NCI-H2227 (cell line): Measurements from ENCODE around the gene NDST4.

Source experiments
- DNase-seq: peaks from one replicate; lab custom pipeline; 2025; ENCODE audit not compliant: unreplicated experiment; lab: John Stamatoyannopoulos, UW

Gene NDST4

GRCh38 chr4:115113506-115114106, at the start of gene NDST4:
Gene NDST4, minus strand, starts transcription at chr4:115113620. Its CDS starts 36,584 bp downstream, at chr4:115077036.
- peak; percentile 70 for DNase-seq

GRCh38 chr4:115159141-115159540, 45.7 kb upstream of the NDST4 start:
- DNase-seq, result no peak

GRCh38 chr4:115158296-115158695, 44.9 kb upstream of the NDST4 start:
- no peak for DNase-seq

DNA sequence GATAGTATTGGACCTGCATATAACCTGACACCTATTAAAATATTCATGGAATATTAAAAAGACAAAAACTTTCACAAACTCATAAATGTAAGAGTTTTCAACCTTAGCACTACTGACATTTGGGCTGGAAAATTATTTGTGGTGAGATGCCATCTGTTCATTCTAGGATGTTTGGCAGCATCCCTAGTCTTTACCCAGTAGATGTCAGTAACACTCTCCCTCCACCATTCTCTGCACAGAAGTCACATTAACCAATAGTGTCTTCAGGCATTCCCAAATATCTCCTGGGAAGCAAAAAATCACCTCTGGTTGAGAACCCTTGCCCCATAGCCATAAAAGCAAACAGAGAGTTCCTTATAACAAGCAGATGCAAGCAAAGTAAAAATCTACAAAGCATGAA, 41.4 kb upstream of the NDST4 start:
- DNase-seq, result no peak

DNA sequence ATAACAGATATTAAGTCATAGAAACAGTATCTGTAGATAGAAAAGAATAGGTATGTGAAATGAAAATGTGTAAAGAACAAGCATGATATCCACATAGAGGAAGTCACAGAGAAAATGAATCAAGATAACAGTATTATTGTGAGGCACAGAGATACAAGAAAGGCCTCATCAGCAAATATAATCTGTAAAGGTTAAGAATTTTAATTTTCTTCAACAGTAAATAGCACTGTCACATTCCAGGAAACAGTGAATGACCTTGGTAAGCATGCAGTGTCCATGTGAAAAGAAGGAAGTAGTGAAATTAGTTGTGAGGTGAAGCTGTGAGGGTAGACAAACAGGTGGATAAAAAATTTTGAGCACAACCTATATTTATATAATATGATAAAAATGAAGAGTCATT, 39.5 kb upstream of the NDST4 start:
- no peak for DNase-seq

- no peak for DNase-seq
Observed at GRCh38 chr4:115152081-115152480, 38.7 kb upstream of the NDST4 start.

GRCh38 chr4:115149106-115149505, 35.7 kb upstream of the NDST4 start:
- no peak for DNase-seq

DNA sequence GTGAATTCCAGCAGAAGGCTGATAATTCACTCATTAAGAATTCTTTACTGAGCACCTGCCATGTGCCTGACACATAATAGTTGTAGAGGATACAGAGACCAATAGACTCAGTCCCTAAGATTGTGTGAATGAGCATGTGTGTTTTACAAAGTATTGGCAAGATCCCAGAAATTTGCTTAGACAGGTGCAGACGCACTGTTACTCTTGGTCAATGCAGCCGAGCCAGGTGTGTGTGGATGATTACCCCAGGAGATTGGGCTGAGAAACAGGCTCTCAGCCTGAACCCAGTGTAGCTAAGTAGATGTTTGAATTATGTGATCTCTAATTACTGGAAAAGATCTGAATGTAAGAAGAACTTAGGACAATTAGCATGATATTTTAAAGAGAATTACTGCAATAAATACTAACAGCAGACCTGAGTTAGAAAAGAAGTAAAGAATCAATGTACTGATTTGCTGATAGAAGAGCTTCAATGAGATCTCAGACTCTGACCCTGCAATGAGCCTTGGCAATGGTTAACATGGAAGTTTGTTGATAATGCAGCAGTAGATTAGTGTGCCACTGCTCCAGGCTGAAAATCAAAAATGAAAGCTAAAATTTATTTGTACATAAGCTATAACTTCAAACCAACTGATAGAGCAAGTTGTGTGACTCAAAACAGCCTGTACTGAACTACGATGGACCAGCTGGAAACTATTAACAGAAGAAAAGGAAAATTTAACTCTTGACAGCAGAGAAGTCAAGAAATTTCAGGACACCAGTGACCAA, 32.2 kb upstream of the NDST4 start:
- no peak for DNase-seq

GRCh38 chr4:115128037-115128436, 14.6 kb upstream of the NDST4 start:
- no peak for DNase-seq

- no peak for DNase-seq
Observed at GRCh38 chr4:115126491-115126890, 13.1 kb upstream of the NDST4 start.

DNA sequence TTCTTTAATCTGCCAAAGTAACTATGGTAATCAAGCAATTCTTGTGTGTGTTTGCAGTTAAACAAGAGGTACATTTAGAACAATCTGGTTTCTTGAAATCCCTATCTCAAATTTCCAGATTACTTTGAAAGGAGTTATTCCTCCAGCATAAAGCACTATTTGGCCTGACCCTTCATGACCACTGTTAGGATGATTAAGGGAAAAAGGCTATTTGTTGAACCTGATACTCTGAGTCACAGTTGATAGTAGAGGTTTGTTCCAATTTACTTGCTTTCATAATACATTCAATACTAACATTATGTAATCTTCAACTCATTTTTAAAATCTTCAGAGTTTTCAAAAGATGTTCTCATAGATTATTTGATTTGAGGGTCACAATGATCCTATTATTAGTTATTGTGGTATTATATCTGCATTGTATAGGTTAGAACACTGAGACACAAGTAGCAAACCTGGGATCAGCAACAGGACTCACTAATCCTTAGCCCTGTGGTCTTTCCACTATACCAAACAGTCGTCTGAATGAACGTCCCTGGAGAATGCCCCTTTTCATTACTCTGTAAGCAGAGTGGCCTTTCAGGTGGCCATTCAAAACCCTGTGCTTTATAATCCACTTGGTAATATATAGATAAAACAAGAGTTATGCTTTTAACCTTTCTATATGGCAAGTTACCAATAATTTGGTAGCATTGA, 8.1 kb upstream of the NDST4 start:
- DNase-seq, result no peak

DNA sequence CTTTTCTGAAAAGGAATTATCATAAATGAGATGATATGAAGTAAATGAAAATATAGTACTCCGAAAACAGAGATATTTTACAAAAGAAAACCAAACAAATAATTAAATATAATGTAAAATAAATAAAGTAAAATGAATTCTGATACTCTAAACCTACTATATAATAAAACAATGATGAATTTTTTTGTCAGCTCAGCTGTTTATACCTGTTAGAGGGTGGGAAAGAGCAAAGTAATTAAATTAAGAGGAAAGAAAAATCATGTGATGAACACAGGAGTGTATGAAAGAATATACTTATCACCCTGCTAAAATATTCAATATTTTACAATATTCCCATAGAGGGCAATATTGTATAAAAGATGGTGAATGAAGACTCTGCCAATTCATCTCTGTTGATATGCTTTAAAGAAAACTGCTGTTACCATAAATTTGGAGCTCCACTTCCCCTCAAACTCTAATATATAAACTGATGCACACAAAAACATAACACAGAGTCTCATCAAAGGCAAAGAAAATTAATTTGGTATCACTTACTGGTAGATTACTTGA, 6.5 kb upstream of the NDST4 start:
- no peak for DNase-seq

DNA sequence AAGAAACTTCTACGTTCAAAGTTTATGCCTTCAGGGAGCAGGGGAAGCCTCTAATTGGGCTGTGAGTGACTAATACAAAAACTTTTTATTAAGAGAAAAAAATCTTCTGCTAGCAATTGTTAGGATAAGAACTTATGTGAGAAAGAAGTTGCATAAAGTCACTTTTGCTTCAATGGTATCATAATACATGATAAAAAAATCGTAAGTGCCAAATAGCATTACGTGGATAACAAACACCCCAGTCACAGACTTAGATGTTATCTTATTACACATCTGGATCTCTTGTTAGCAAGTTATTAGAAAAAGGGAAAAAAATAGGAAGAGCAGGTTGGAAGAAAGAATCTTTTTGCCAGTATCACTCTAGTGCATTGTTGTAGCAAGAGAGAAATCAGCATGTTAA, 4.2 kb upstream of the NDST4 start:
- DNase-seq, result no peak

GRCh38 chr4:115110191-115111181, 2.9 kb downstream of the NDST4 start:
- DNase-seq, result peak; percentile 4

GRCh38 chr4:115108850-115109249, 4.6 kb downstream of the NDST4 start:
- DNase-seq, result no peak

GRCh38 chr4:115107411-115107810, 6.0 kb downstream of the NDST4 start:
- DNase-seq, result no peak

DNA sequence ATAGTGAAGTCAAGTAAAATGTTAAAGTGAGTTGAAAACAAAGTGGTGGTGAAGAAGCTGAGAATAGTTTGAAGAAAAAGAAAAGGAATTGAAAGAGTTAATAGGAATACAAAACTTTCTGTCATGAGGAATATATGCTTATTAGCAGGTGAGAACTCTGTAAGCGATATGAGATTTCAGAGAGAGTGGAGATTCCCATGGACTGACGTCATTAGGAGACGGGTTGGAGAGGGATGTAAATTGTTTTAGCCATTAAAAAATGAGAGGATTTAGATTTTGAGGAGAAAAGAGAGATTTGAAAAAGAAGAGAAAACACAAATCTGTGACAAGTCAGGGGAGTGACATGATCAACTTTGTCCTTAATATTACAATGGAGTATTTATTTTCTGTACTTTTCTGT, 11.7 kb downstream of the NDST4 start:
- no peak for DNase-seq

DNA sequence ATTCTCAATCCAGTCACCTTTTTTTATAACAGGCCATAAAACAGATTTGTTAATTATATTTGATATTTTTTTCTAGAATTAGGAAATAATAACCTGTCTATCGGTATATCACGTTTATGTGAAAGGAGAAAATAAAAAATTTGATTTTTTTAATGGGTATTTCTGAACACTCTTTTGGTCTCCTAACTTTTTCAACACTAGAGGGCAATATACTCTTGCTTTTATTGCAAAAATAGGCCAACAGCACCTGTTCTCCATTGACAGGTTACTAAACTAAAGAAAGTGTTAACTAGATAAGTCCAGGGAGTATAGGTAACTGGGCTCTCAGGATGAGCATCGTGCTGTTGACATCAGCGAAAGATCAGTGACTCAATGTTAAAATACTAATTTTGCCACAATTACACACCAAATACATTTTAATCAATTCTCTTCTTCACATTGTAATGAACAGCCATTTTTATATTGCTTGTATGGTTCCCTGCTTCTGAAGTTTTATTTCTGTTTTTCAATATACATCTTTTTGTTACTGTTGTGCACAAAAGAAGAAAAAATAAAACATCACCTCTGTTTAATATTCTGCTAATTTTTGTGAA, 22.8 kb downstream of the NDST4 start:
- peak; percentile 53 for DNase-seq

GRCh38 chr4:115082633-115083032, 30.8 kb downstream of the NDST4 start:
- DNase-seq, result no peak

GRCh38 chr4:115076691-115077090, 36.7 kb downstream of the NDST4 start:
- no peak for DNase-seq
